Lower leg skin (tissue), 4 donors: ENCODE results near the gene GALNT18. TPM values are rescaled to one million over a fixed set of nuclear protein-coding genes. Genes with fewer than 3 reads are reported as not detected.

Source experiments
- DNase-seq, 2 donors: peaks; one replicate each; pipeline ENCODE4 v3.0.0-alpha.2; 2019; ENCODE audit warnings: low spot score in 2 of 2
- H3K4me3 ChIP-seq: fragments of 200-600 bp; sonication (generic); 2 replicates; pipeline ENCODE4 v1.5.1; 2017; ENCODE audit warnings: mild to moderate bottlenecking, low read depth; ENCODE audit not compliant: poor library complexity, severe bottlenecking
- POLR2A ChIP-seq, 2 donors: fragments of 450-650 bp; IDR thresholded peaks; one replicate each; pipeline ENCODE4 v1.6.1; 2016 to 2017; ENCODE audit warnings: antibody characterized with exemption in 2 of 2, mild to moderate bottlenecking in 1 of 2, moderate library complexity in 1 of 2
- WGBS, 2 donors: methylation state at CpG; one replicate each; pipeline ENCODE4 v1.1.5; 2018; 5-methylcytosine and 5-hydroxymethylcytosine counted together
- intact Hi-C: fragments of 100-400 bp; cut with DNase I; formaldehyde crosslinking; loops from one replicate; pipeline ENCODE4 v1.15.0; 2023; ENCODE audit warnings: low total_unique reads
- total RNA-seq, 4 donors: library from RNA; depleted of rRNA; stranded (reverse); fragments of >200 nt; gene quantifications; one replicate each; pipeline ENCODE4 v1.1.0, GENCODE V29; 2016
- TF ChIP-seq, protein P1 (sequence below), 3 donors: fragments of 450-650 bp; IDR thresholded peaks; one replicate each; pipeline ENCODE4 v1.5.1; 2016; ENCODE audit warnings: antibody characterized with exemption in 3 of 3, mild to moderate bottlenecking in 3 of 3, moderate library complexity in 2 of 3

GALNT18 gene
- total RNA-seq, 4 donors from 2014 or later, result 11.5 to 33.0 (median 17.7) TPM

DNA sequence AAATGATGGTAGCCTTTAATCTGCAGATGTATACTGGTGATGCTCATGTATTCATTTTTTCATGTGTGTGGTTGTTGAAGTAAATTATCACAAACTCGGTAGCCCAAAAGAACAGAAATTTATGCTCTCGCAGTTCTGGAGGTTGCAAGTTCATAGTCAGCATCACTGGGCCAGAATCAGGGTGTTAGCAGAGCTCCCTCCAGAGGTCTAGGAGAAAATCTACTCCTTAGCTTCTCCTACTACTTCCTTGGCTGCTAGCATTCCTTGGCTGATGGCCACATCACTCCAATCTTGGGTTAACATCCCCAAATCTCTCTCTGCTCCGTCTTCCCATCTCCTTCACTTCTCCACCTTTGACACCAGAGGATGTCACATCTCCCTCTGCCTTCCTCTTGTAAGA is 45.3 kb upstream of the GALNT18 start:
- DNase-seq, result no peak
- TF ChIP-seq POLR2A (IDR thresholded peaks at IDR 0.05), result no peak
- TF ChIP-seq, protein P1, sequence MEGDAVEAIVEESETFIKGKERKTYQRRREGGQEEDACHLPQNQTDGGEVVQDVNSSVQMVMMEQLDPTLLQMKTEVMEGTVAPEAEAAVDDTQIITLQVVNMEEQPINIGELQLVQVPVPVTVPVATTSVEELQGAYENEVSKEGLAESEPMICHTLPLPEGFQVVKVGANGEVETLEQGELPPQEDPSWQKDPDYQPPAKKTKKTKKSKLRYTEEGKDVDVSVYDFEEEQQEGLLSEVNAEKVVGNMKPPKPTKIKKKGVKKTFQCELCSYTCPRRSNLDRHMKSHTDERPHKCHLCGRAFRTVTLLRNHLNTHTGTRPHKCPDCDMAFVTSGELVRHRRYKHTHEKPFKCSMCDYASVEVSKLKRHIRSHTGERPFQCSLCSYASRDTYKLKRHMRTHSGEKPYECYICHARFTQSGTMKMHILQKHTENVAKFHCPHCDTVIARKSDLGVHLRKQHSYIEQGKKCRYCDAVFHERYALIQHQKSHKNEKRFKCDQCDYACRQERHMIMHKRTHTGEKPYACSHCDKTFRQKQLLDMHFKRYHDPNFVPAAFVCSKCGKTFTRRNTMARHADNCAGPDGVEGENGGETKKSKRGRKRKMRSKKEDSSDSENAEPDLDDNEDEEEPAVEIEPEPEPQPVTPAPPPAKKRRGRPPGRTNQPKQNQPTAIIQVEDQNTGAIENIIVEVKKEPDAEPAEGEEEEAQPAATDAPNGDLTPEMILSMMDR (IDR thresholded peaks at IDR 0.05), result no peak
- H3K4me3 ChIP-seq, result no peak overlapping the region
- WGBS, 2 donors, result 87 to 92% methylated on average over 3 of the region's 3 CpGs
- intact Hi-C loops, result no loop called here

DNA sequence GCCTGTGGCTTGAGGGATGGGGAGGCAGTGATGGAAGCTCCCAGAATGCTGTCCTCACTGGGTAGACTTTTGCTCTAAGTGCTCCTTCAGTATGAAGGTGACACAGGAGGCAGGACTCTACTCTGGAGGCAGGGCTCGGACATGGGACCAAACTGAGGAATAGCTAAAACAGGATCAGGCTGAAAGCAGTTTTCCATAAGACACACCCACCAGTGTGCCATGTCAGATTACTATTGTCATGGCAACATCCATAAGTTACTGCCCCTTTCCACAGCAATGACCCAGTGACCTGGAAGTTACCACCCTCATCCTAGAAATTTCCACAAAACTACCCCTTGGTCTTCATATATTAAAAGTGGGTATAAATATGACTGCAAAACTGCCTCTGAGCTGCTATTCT is 43.6 kb upstream of the GALNT18 start:
- 88 to 94% methylated on average over 1 of the region's 1 CpG for WGBS, 2 donors
- intact Hi-C loops, result no loop called here
- no peak for TF ChIP-seq POLR2A (IDR thresholded peaks at IDR 0.05)
- TF ChIP-seq, protein P1 (IDR thresholded peaks at IDR 0.05), result no peak

DNA sequence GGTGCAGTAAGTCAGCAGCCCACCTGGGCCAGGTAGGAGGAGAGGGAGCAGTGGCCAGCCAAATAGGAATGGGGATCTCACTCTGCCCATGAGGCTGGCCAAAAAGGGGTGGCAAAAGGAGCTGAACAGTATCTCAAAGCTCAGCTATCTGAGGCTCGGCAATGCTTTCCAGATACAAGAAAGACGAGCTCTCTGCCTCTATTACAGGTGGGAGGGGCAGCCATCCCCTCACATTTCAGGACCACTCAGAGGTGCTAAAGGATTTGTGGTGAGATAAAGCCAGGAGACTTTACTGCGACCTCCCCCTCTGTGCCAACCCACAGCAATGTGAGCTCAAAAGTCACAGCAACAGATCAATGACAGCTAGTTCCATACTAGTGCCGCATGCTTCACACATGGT is 42.1 kb upstream of the GALNT18 start:
- no peak for DNase-seq
- WGBS, 2 donors, result 70 to 84% methylated on average over 4 of the region's 4 CpGs
- TF ChIP-seq POLR2A (IDR thresholded peaks at IDR 0.05), result no peak
- TF ChIP-seq, protein P1 (IDR thresholded peaks at IDR 0.05), result no peak
- H3K4me3 ChIP-seq, result no peak overlapping the region
- intact Hi-C loops, result no loop called here

More for the DNA sequence above, 43.6 kb upstream of the GALNT18 start:
- no peak for DNase-seq
- H3K4me3 ChIP-seq, result no peak overlapping the region

DNA sequence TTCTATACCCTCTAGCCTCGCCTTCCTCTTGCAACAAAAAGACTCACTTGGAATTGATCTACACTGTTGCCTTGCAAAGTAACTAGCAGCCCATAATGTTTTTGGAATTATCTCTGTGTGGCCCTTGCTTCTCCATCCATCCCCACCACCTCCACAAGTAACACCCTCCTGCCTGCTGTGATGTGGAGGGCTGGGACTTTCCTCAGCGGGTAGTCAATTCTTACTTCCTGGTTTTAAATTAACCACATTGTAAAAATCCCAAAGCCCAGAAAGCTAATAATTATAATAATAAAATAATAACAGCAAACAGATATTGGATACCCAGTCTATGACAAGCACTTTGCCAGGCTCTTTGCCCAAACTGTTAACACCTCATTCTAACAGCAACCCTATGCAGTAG is 40.8 kb upstream of the GALNT18 start:
- no peak for DNase-seq
- H3K4me3 ChIP-seq, result no peak overlapping the region
- TF ChIP-seq, protein P1 (IDR thresholded peaks at IDR 0.05), result no peak
- TF ChIP-seq POLR2A (IDR thresholded peaks at IDR 0.05), result no peak
- 93% methylated on average over 2 of the region's 2 CpGs for WGBS, 2 donors
- intact Hi-C loops, result no loop called here

DNA sequence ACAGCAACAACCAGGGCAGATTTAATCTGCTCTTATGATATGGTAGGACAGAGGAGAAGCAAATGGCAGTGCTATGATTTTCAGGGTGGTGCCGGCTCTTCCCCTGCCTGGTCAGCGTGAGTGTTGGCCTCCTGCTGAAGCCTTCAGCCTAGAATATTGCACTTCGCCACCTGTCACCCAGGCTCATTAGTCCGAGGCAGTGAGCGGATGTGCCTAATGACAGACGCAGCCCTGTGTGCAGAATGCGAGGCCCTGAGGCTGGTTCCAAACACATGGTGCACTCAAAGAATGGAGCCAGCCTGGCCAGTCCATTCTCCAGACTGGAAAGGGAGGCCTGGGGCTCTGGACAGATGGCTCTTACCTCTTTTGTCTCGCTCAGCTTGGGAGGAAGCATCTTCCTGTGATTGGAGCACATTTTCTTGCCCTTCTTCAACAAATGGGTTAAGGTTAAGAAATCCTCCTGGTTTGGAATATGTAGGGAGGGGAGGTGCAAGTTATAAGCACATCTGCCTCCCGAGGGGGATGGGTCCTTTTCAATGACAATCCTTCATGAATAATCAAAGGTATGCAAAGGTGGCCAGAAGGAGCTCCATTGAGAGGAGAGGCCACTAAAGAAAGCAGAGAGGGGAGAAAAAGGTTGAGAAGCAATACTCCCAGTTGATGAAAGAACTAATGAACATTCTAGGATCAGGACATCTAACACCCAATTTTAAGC is 39.7 kb upstream of the GALNT18 start:
- DNase-seq, result no peak
- TF ChIP-seq POLR2A (IDR thresholded peaks at IDR 0.05), result no peak
- TF ChIP-seq, protein P1 (IDR thresholded peaks at IDR 0.05), result no peak
- H3K4me3 ChIP-seq, result no peak overlapping the region
- 86 to 90% methylated on average over 9 of the region's 9 CpGs for WGBS, 2 donors
- intact Hi-C loops, result no loop called here

DNA sequence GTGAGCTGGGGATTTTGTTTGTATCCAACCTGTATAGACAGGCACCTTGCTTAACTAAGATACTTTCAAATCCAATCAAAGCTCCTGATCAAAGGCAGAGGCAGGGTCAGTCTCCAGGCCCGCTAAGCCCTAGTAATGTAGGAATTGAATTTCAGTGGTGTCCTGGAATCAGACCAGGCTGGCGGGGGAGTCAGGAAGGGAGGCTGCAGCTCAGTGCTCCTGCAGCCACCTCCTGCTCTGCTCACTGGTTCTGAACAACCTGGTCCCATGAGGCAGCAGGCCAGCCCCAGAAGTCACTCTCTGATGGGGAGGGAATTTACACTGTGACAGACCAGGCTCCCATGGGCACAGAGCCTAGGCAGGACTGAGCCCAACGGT is 38.5 kb upstream of the GALNT18 start:
- no peak for DNase-seq
- intact Hi-C loops, result no loop called here
- WGBS, 2 donors, result 86% methylated on average over 2 to 3 of the region's 3 CpGs
- no peak overlapping the region for H3K4me3 ChIP-seq
- TF ChIP-seq POLR2A (IDR thresholded peaks at IDR 0.05), result no peak
- TF ChIP-seq, protein P1 (IDR thresholded peaks at IDR 0.05), result no peak
